H9 (cell line): Measurements from ENCODE around the gene PPA1. TPM values are rescaled to one million over a fixed set of nuclear protein-coding genes. Genes with fewer than 3 reads are reported as not detected.

ENCODE experiments used
- DNase-seq: peaks from one replicate; pipeline ENCODE4 v3.0.0-alpha.2; 2017
- H2AFZ ChIP-seq: one replicate; pipeline ENCODE4 v1.6.1; 2013; ENCODE audit warnings: mild to moderate bottlenecking, low read length, control low read depth, moderate library complexity
- H2AK5ac ChIP-seq: 2 replicates; pipeline ENCODE4 v1.6.1; 2013; ENCODE audit warnings: low read length, control low read depth, mixed read lengths; ENCODE audit not compliant: insufficient read length
- H2BK120ac ChIP-seq: one replicate; pipeline ENCODE4 v1.6.1; 2013; ENCODE audit warnings: low read depth, mild to moderate bottlenecking, low read length, control low read depth, inconsistent platforms; ENCODE audit not compliant: poor library complexity, severe bottlenecking
- H2BK12ac ChIP-seq: 2 replicates; pipeline ENCODE4 v1.6.1; 2013; ENCODE audit warnings: low read length, control low read depth, mixed read lengths, low read depth; ENCODE audit not compliant: insufficient read length
- H2BK15ac ChIP-seq: 2 replicates; pipeline ENCODE4 v1.6.1; 2013; ENCODE audit warnings: low read depth, low read length, control low read depth
- H2BK20ac ChIP-seq: one replicate; pipeline ENCODE4 v1.6.1; 2013; ENCODE audit warnings: low read depth, mild to moderate bottlenecking, low read length, control low read depth, inconsistent platforms; ENCODE audit not compliant: poor library complexity, severe bottlenecking
- H2BK5ac ChIP-seq: 2 replicates; pipeline ENCODE4 v1.6.1; 2013; ENCODE audit warnings: low read length, control low read depth, mixed read lengths; ENCODE audit not compliant: insufficient read length
- H3K14ac ChIP-seq: 2 replicates; pipeline ENCODE4 v1.6.1; 2013; ENCODE audit warnings: low read length, control low read depth; ENCODE audit not compliant: insufficient read depth
- H3K18ac ChIP-seq: 2 replicates; pipeline ENCODE4 v1.6.1; 2013; ENCODE audit warnings: low read depth, mild to moderate bottlenecking, mixed read lengths, low read length, control low read depth; ENCODE audit not compliant: insufficient read length
- H3K23ac ChIP-seq: 2 replicates; pipeline ENCODE4 v1.6.1; 2013; ENCODE audit warnings: low read length, control low read depth, mixed read lengths, low read depth; ENCODE audit not compliant: insufficient read length
- H3K23me2 ChIP-seq: 2 replicates; pipeline ENCODE4 v1.6.1; 2013; ENCODE audit warnings: low read depth, mild to moderate bottlenecking, mixed read lengths, low read length, control low read depth; ENCODE audit not compliant: insufficient read length, poor library complexity, severe bottlenecking
- H3K27ac ChIP-seq: 2 replicates; pipeline ENCODE4 v1.5.1; 2013; ENCODE audit warnings: low read length, control low read depth, mixed read lengths, low read depth; ENCODE audit not compliant: insufficient read length
- H3K27me3 ChIP-seq: 2 replicates; pipeline ENCODE4 v1.6.1; 2013; ENCODE audit warnings: low read length, control low read depth, inconsistent platforms; ENCODE audit not compliant: insufficient read depth
- H3K4ac ChIP-seq: 2 replicates; pipeline ENCODE4 v1.6.1; 2013; ENCODE audit warnings: low read depth, mild to moderate bottlenecking, control low read depth, inconsistent platforms, low read length, moderate library complexity
- H3K4me1 ChIP-seq: 2 replicates; pipeline ENCODE4 v1.6.1; 2013; ENCODE audit warnings: low read length, control low read depth, inconsistent platforms; ENCODE audit not compliant: insufficient read depth
- H3K4me2 ChIP-seq: 2 replicates; pipeline ENCODE4 v1.6.1; 2013; ENCODE audit warnings: low read length, control low read depth, mixed read lengths; ENCODE audit not compliant: insufficient read length, insufficient read depth
- H3K56ac ChIP-seq: 2 replicates; pipeline ENCODE4 v1.6.1; 2013; ENCODE audit warnings: low read depth, mild to moderate bottlenecking, mixed read lengths, low read length, control low read depth; ENCODE audit not compliant: insufficient read length
- H3K79me1 ChIP-seq: 2 replicates; pipeline ENCODE4 v1.6.1; 2013; ENCODE audit warnings: low read depth, mild to moderate bottlenecking, moderate library complexity, low read length, control low read depth, inconsistent platforms; ENCODE audit not compliant: insufficient read depth, poor library complexity, severe bottlenecking
- H3K79me2 ChIP-seq: 2 replicates; pipeline ENCODE4 v1.6.1; 2013; ENCODE audit warnings: low read length, control low read depth, inconsistent platforms; ENCODE audit not compliant: insufficient read depth
- H3K9ac ChIP-seq: 2 replicates; pipeline ENCODE4 v1.6.1; 2013; ENCODE audit warnings: low read length, control low read depth, mixed read lengths; ENCODE audit not compliant: insufficient read length; ENCODE audit errors: extremely low read depth
- H3K9me3 ChIP-seq: one replicate; pipeline ENCODE4 v1.6.1; 2013; ENCODE audit warnings: low read depth, low read length, inconsistent platforms; ENCODE audit not compliant: control insufficient read depth
- H3T11ph ChIP-seq: one replicate; pipeline ENCODE4 v1.6.1; 2013; ENCODE audit warnings: mild to moderate bottlenecking, low read length, control low read depth, inconsistent platforms
- H4K20me1 ChIP-seq: one replicate; pipeline ENCODE4 v1.6.1; 2013; ENCODE audit not compliant: control insufficient read depth, insufficient read length, insufficient read depth
- H4K5ac ChIP-seq: 2 replicates; pipeline ENCODE4 v1.6.1; 2013; ENCODE audit warnings: low read depth, mild to moderate bottlenecking, mixed read lengths, low read length, control low read depth; ENCODE audit not compliant: insufficient read length
- H4K8ac ChIP-seq: replicated peaks from 2 replicates; pipeline ENCODE4 v1.6.1; 2013; ENCODE audit warnings: low read length, control low read depth, mixed read lengths, low read depth; ENCODE audit not compliant: insufficient read length
- H4K91ac ChIP-seq: 2 replicates; pipeline ENCODE4 v1.6.1; 2013; ENCODE audit warnings: low read depth, mild to moderate bottlenecking, moderate library complexity, mixed read lengths, low read length, control low read depth; ENCODE audit not compliant: insufficient read length
- H3K27ac Mint-ChIP-seq, 3 experiments: 2 replicates in 2 of 3; 3 replicates in 1 of 3; pipeline ENCODE4 v1.8.0; 2020 to 2021; ENCODE audit warnings: mixed read lengths in 3 of 3, mild to moderate bottlenecking in 1 of 3, moderate library complexity in 1 of 3
- H3K27me3 Mint-ChIP-seq: 2 replicates; pipeline ENCODE4 v1.8.0; 2021; ENCODE audit warnings: low read depth, mild to moderate bottlenecking, moderate library complexity, mixed read lengths
- H3K36me3 Mint-ChIP-seq, 3 experiments: 2 replicates in 2 of 3; 3 replicates in 1 of 3; pipeline ENCODE4 v1.8.0; 2020 to 2021; ENCODE audit warnings: low read depth in 3 of 3, mixed read lengths in 3 of 3; ENCODE audit not compliant: insufficient read depth in 1 of 3
- H3K4me1 Mint-ChIP-seq, 2 experiments: 2 replicates each; pipeline ENCODE4 v1.8.0; 2020; ENCODE audit warnings: mixed read lengths in 2 of 2
- H3K4me3 Mint-ChIP-seq, 2 experiments: 2 replicates in 1 of 2; 3 replicates in 1 of 2; pipeline ENCODE4 v1.8.0; 2020 to 2021; ENCODE audit warnings: mild to moderate bottlenecking in 2 of 2, mixed read lengths in 2 of 2, moderate library complexity in 1 of 2
- H3K9me3 Mint-ChIP-seq, 2 experiments: 2 replicates in 1 of 2; 3 replicates in 1 of 2; pipeline ENCODE4 v1.8.0; 2020; ENCODE audit warnings: mild to moderate bottlenecking in 2 of 2, mixed read lengths in 2 of 2, moderate library complexity in 1 of 2
- WGBS: extraction: QIAGEN DNeasy Blood & Tissue Kit; methylation state at CpG from one replicate; pipeline ENCODE4 v1.1.7; 2013; ENCODE audit warnings: missing lambda C conversion rate, low lambda C conversion rate, mixed read lengths; ENCODE audit not compliant: insufficient read length; ENCODE audit errors: extremely low coverage; 5-methylcytosine and 5-hydroxymethylcytosine counted together
- total RNA-seq: library from RNA; stranded (reverse); gene quantifications from 2 replicates; pipeline ENCODE4 v1.2.1, GENCODE V29; 2021
- TF ChIP-seq, protein P1 (sequence below): fragments of 200-600 bp; sonication (generic); conservative IDR thresholded peaks from 3 replicates; pipeline ENCODE4 v1.8.0; 2021; ENCODE audit warnings: antibody characterized with exemption, mild to moderate bottlenecking

Gene PPA1
- total RNA-seq, 1 experiment from 2014 or later: 115 TPM

DNA sequence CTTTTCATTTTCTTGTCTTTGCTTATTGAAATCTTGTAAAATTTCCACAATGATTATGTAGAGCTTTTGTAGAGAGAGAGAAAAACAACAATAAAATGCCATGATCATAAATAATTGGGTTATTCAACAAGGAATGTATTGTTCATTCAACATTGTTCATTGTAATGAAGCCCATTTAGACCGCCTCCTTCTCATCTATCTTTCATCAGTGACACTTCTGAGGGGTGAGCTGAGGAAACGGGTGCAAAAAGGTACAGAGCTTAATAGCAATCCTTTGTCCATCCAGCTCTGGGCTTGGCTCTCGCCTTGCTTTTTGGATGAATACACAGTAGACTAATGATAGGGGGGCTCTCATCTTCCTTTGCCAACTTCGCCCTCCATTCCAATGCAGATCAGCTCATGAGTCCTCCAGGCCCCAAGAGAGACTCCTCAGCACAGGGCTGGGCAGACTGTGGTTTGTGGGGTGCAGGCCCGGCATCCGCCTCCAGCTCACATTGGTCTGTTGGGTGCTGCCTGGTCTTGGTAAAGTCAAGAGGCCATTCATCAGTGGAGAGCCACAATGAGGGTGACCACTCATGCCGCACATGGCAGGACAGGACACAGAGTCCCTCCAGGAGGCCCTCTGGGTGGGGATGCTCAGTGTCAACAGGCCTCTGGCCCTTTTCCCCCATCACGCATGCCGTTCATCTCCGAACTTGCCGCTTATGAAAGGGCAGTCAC is 17.9 kb upstream of the PPA1 start:
- Histone ChIP-seq H3K56ac (no peak overlapping the region), H2AFZ (no peak overlapping the region), H4K91ac (no peak overlapping the region), H3K4me1 (no peaks in the 10 kb centered on the region), H2BK5ac (no peak overlapping the region), H3K79me1 (no peaks in the 10 kb centered on the region), H3K23me2 (no peaks in the 10 kb centered on the region), H3K4me2 (no peak overlapping the region), H3K18ac (no peak overlapping the region), H3K27ac (no peak overlapping the region), H3K4ac (no peak overlapping the region), H4K8ac (no peak overlapping the region), H4K5ac (no peak overlapping the region), H3K9ac (no peak overlapping the region), H2BK12ac (no peak overlapping the region), H3K9me3 (no peaks in the 10 kb centered on the region), H3K79me2 (no peaks in the 10 kb centered on the region), H3K23ac (no peak overlapping the region), H2BK15ac (no peak overlapping the region), H3T11ph (no peak overlapping the region), H2BK120ac (no peak overlapping the region), H4K20me1 (no peaks in the 10 kb centered on the region), H2BK20ac (no peak overlapping the region), H3K27me3 (no peaks in the 10 kb centered on the region), H2AK5ac (no peak overlapping the region), H3K14ac (no peak overlapping the region; the same call in 1 of the 2 replicates)
- Mint-ChIP-seq H3K9me3 (no peaks in the 10 kb centered on the region; a peak in 1 of 5 replicates), H3K27me3 (peaks cover 10% of the 10 kb centered on the region), H3K4me3 (no peak overlapping the region), H3K27ac (no peak overlapping the region; a peak in 1 of 7 replicates), H3K36me3 (no peaks in the 10 kb centered on the region), H3K4me1 (peaks cover 6 to 9% of the 10 kb centered on the region in 2 experiments)
- TF ChIP-seq, protein P1, sequence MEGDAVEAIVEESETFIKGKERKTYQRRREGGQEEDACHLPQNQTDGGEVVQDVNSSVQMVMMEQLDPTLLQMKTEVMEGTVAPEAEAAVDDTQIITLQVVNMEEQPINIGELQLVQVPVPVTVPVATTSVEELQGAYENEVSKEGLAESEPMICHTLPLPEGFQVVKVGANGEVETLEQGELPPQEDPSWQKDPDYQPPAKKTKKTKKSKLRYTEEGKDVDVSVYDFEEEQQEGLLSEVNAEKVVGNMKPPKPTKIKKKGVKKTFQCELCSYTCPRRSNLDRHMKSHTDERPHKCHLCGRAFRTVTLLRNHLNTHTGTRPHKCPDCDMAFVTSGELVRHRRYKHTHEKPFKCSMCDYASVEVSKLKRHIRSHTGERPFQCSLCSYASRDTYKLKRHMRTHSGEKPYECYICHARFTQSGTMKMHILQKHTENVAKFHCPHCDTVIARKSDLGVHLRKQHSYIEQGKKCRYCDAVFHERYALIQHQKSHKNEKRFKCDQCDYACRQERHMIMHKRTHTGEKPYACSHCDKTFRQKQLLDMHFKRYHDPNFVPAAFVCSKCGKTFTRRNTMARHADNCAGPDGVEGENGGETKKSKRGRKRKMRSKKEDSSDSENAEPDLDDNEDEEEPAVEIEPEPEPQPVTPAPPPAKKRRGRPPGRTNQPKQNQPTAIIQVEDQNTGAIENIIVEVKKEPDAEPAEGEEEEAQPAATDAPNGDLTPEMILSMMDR: no peak
- no CpG with 5 or more reads among the region's 11 CpGs for WGBS
- DNase-seq: no peak
